Transverse colon (tissue), 4 donors: ENCODE results near the gene FANCC.

Experiments used
- CTCF ChIP-seq, 5 experiments: fragments of 200-600 bp in 3 of 5; fragments of 450-650 bp in 2 of 5; sonication (generic) in 3 of 5; IDR thresholded peaks; 1 replicate in 2 of 5; 2 replicates in 3 of 5; pipeline ENCODE4 v1.5.1; 2016 to 2017; ENCODE audit warnings: antibody characterized with exemption in 5 of 5, inconsistent platforms in 3 of 5, mild to moderate bottlenecking in 2 of 5, moderate library complexity in 1 of 5
- EP300 ChIP-seq: sonication (generic); formaldehyde crosslinking; IDR thresholded peaks from one replicate; pipeline ENCODE4 v1.6.1; 2017; ENCODE audit warnings: antibody characterized with exemption, low read depth
- POLR2AphosphoS5 ChIP-seq, 3 donors: sonication (generic); formaldehyde crosslinking; IDR thresholded peaks; one replicate each; pipeline ENCODE4 v1.6.1; 2016; ENCODE audit warnings: antibody characterized with exemption in 3 of 3

DNA sequence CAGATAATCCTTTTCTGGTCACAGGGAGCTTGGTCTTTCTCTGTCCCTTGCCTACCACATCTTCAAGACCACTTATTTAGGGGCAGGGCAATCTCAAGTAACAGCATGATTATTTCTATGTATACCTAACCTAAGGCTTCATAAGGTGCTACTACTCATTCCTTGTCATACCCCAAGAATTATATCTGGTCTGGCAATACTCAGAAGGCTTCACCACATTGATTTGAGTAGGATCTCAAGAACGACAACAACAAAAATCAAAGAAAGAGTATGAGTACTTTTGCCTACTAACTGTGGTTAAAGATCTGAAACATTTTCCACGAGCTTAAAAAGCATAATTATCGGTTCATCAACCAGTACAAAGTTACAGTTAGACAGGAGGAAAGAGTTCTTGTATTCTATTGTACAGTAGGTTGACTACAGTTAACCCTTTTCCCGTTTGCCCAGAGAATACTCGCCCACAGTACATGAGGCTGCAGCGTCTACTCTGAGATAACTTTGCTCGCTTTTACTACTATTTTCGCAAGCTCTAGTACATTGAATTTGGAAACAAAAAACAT is 41.0 kb downstream of the FANCC start:
- TF ChIP-seq POLR2AphosphoS5 (IDR thresholded peaks at IDR 0.05) (no peak), CTCF (IDR thresholded peaks at IDR 0.05) (no peak), EP300 (no peak)
